HepG2 (cell line): ENCODE measurements around the gene LPIN3. TPM values are rescaled to one million over a fixed set of nuclear protein-coding genes. Genes with fewer than 3 reads are reported as not detected.

Experiments used
- ATAC-seq: fragments of 200-7000 bp; cut with Tn5 transposase; 3 replicates; pipeline ENCODE4 v1.9.1; 2020; ENCODE audit warnings: mild to moderate bottlenecking, moderate library complexity
- BruUV-seq: library from RNA; stranded (reverse); fragments of 400-500 nt; replicated peaks from 2 replicates; lab custom pipeline; 2021; lab: Mats Ljungman, UMichigan
- CTCF ChIA-PET: fragments of 300-600 bp; formaldehyde crosslinking; extraction: SDS; loops from one replicate; lab custom pipeline; 2021; ENCODE audit warnings: low total read pairs, inconsistent platforms, low intra/inter-chr PET ratio; lab: Yijun Ruan, JAX
- POLR2A ChIA-PET: fragments of 350-600 bp; sonication (Branson Sonifier 250); formaldehyde crosslinking; loops from one replicate; lab custom pipeline; 2020; ENCODE audit warnings: antibody characterized with exemption, inconsistent platforms; lab: Yijun Ruan, JAX
- DNase-seq: peaks from one replicate; pipeline ENCODE4 v3.0.0-alpha.2; 2015; ENCODE audit warnings: low spot score
- FAIRE-seq: peaks from 3 replicates; lab custom pipeline; 2011; peaks lifted over from hg19 to GRCh38; lab: Jason Lieb, UNC
- H2AFZ ChIP-seq: one replicate; pipeline ENCODE4 v1.6.1; 2011; ENCODE audit warnings: low read length, inconsistent platforms
- H3K27ac ChIP-seq: fragments of 300-600 bp; 3 replicates; pipeline ENCODE4 v1.8.0; 2011; ENCODE audit warnings: mixed run types, mild to moderate bottlenecking, mixed read lengths, low read length, inconsistent platforms; ENCODE audit not compliant: insufficient read depth; ENCODE audit errors: extremely low read length
- H3K27me3 ChIP-seq, 2 experiments: fragments of 200-600 bp in 1 of 2; 2 replicates in 1 of 2; 3 replicates in 1 of 2; pipeline versions ENCODE4 v1.6.0 to v1.8.0; 2011; ENCODE audit warnings: low read length in 2 of 2, mild to moderate bottlenecking in 2 of 2, moderate library complexity in 2 of 2, inconsistent platforms in 1 of 2; ENCODE audit not compliant: insufficient read depth in 2 of 2, control insufficient read depth in 1 of 2
- H3K36me3 ChIP-seq, 2 experiments: fragments of 200-600 bp in 1 of 2; replicated peaks in 1 of 2; 2 replicates in 1 of 2; 3 replicates in 1 of 2; pipeline versions ENCODE4 v1.5.1 to v1.8.0; 2011; ENCODE audit warnings: low read length in 2 of 2, inconsistent platforms in 1 of 2; ENCODE audit not compliant: insufficient read depth in 2 of 2, control insufficient read depth in 1 of 2
- H3K4me1 ChIP-seq: 2 replicates; pipeline ENCODE4 v1.5.1; 2012; ENCODE audit warnings: low read length, inconsistent platforms; ENCODE audit not compliant: insufficient read depth
- H3K4me2 ChIP-seq: 2 replicates; pipeline ENCODE4 v1.6.0; 2011; ENCODE audit warnings: low read depth, low read length, inconsistent platforms
- H3K4me3 ChIP-seq, 3 experiments: fragments of 200-600 bp in 1 of 3; sonication (generic), shearing (Covaris generic) in 1 of 3; replicated peaks in 1 of 3; 2 replicates each; pipeline ENCODE4 v1.5.1; 2011 to 2016; ENCODE audit warnings: low read length in 3 of 3, inconsistent platforms in 2 of 3, low read depth in 2 of 3, mild to moderate bottlenecking in 2 of 3, control low read depth in 1 of 3, mixed read lengths in 1 of 3; ENCODE audit not compliant: insufficient read depth in 1 of 3
- H3K79me2 ChIP-seq: one replicate; pipeline ENCODE4 v1.6.1; 2011; ENCODE audit warnings: low read length, inconsistent platforms; ENCODE audit not compliant: insufficient read depth
- H3K9ac ChIP-seq: 2 replicates; pipeline ENCODE4 v1.6.0; 2011; ENCODE audit warnings: mild to moderate bottlenecking, low read depth, low read length, inconsistent platforms; ENCODE audit not compliant: insufficient read depth
- H3K9me3 ChIP-seq: 2 replicates; pipeline ENCODE4 v1.5.1; 2012; ENCODE audit warnings: mild to moderate bottlenecking, low read length
- H4K20me1 ChIP-seq: 2 replicates; pipeline ENCODE4 v1.6.0; 2011; ENCODE audit warnings: inconsistent platforms, mild to moderate bottlenecking, low read length, moderate library complexity; ENCODE audit not compliant: insufficient read depth
- DNMT1 ChIP-seq: sonication (generic); formaldehyde crosslinking; IDR thresholded peaks from 2 replicates; pipeline ENCODE4 v1.5.1; 2020; ENCODE audit warnings: mild to moderate bottlenecking, missing genetic modification reagents
- IRX3 ChIP-seq: sonication (generic); formaldehyde crosslinking; IDR thresholded peaks from 2 replicates; pipeline ENCODE4 v1.8.1; 2023; ENCODE audit warnings: mild to moderate bottlenecking, low read depth, missing genetic modification reagents, borderline replicate concordance
- JUNB ChIP-seq: sonication (generic); formaldehyde crosslinking; IDR thresholded peaks from 2 replicates; pipeline ENCODE4 v1.8.0; 2022; ENCODE audit warnings: missing genetic modification reagents, mild to moderate bottlenecking, borderline replicate concordance
- MAFF ChIP-seq: IDR thresholded peaks from 2 replicates; pipeline ENCODE4 v1.6.1; 2011; ENCODE audit warnings: low read depth, low read length, improper control_type of control experiment
- SIN3A ChIP-seq: IDR thresholded peaks from 2 replicates; pipeline ENCODE4 v1.6.1; 2011; ENCODE audit warnings: low read depth, mild to moderate bottlenecking, control low read depth, low read length, borderline replicate concordance
- ZBTB20 ChIP-seq: sonication (generic); formaldehyde crosslinking; IDR thresholded peaks from 2 replicates; pipeline ENCODE4 v1.8.1; 2023; ENCODE audit warnings: missing genetic modification reagents, low read depth, mild to moderate bottlenecking, borderline replicate concordance
- ZFAT ChIP-seq: sonication (generic); formaldehyde crosslinking; conservative IDR thresholded peaks from 2 replicates; pipeline ENCODE4 v1.8.1; 2023; ENCODE audit warnings: missing genetic modification reagents, inconsistent platforms
- ZNF343 ChIP-seq: sonication (generic); formaldehyde crosslinking; IDR thresholded peaks from 2 replicates; pipeline ENCODE4 v1.4.0; 2020; ENCODE audit warnings: mild to moderate bottlenecking, missing genetic modification reagents
- ZNF44 ChIP-seq: sonication (generic); formaldehyde crosslinking; IDR thresholded peaks from 2 replicates; pipeline ENCODE4 v1.5.1; 2020; ENCODE audit warnings: mild to moderate bottlenecking, missing genetic modification reagents
- ZNF577 ChIP-seq: sonication (generic); formaldehyde crosslinking; IDR thresholded peaks from 2 replicates; pipeline ENCODE4 v1.4.0; 2020; ENCODE audit warnings: mild to moderate bottlenecking, low read depth, missing genetic modification reagents, borderline replicate concordance
- ZNF709 ChIP-seq: sonication (generic); formaldehyde crosslinking; IDR thresholded peaks from 2 replicates; pipeline ENCODE4 v1.5.0; 2020; ENCODE audit warnings: mild to moderate bottlenecking, missing genetic modification reagents
- WGBS: methylation state at CpG from one replicate; pipeline ENCODE4 v1.1.6; 2017; ENCODE audit warnings: low lambda C conversion rate; 5-methylcytosine and 5-hydroxymethylcytosine counted together
- in situ Hi-C: cut with HindIII; loops from 2 replicates; pipeline ENCODE4 v1.10.0; 2017; ENCODE audit warnings: low pct_unique_long_range_greater_than_20kb; ENCODE audit not compliant: extremely low pct_ligation_motif_present
- intact Hi-C: fragments of 100-400 bp; cut with micrococcal nuclease; formaldehyde crosslinking; loops from one replicate; pipeline ENCODE4 v1.10.0; 2022; ENCODE audit not compliant: unreplicated experiment
- polyA plus RNA-seq, 8 experiments: library from polyadenylated mRNA; depleted of rRNA in 3 of 8; stranded (reverse) in 7 of 8; unstranded in 1 of 8; fragments of >200 nt; fragmentation: Illumina TruSeq in 4 of 8; extraction: Trizol in 4 of 8; gene quantifications; 2 replicates each; pipeline versions ENCODE4 v1.2.1 to v1.2.3, GENCODE V29; 2011 to 2016; ENCODE audit warnings: low read depth in 4 of 8, missing spikeins in 1 of 8, mixed read lengths in 1 of 8; ENCODE audit not compliant: insufficient read depth in 1 of 8
- total RNA-seq, 5 experiments: library from RNA; depleted of rRNA; stranded (reverse); fragments of >200 nt; fragmentation: Illumina TruSeq; extraction: Trizol; gene quantifications; 2 replicates each; pipeline ENCODE4 v1.2.3, GENCODE V29; 2016; ENCODE audit warnings: low read depth in 1 of 5
- TF ChIP-seq, protein P1 (sequence below): sonication (generic); formaldehyde crosslinking; IDR thresholded peaks from 2 replicates; pipeline ENCODE4 v1.8.0; 2022; ENCODE audit warnings: missing genetic modification reagents, low read depth, mild to moderate bottlenecking, borderline replicate concordance
- TF ChIP-seq, protein P2 (sequence below): sonication (generic); formaldehyde crosslinking; IDR thresholded peaks from 2 replicates; pipeline ENCODE4 v1.4.0; 2020; ENCODE audit warnings: missing genetic modification reagents
- TF ChIP-seq, protein P3 (sequence below): sonication (generic); formaldehyde crosslinking; conservative IDR thresholded peaks from 2 replicates; pipeline ENCODE4 v1.4.0; 2020; ENCODE audit warnings: missing genetic modification reagents
- TF ChIP-seq, protein P4 (sequence below): IDR thresholded peaks from 2 replicates; pipeline ENCODE4 v1.6.1; 2018; ENCODE audit warnings: missing genetic modification reagents
- TF ChIP-seq, protein P5 (sequence below): IDR thresholded peaks from 2 replicates; pipeline ENCODE4 v1.6.1; 2016; ENCODE audit warnings: missing compliant biosample characterization, missing genetic modification reagents, borderline replicate concordance

Gene LPIN3
- total and polyA plus RNA-seq, 2 of the 13 experiments (the other 11 are each of a cell fraction or from before 2014, with no cell fraction given) = 14.2 to 28.6 TPM

DNA sequence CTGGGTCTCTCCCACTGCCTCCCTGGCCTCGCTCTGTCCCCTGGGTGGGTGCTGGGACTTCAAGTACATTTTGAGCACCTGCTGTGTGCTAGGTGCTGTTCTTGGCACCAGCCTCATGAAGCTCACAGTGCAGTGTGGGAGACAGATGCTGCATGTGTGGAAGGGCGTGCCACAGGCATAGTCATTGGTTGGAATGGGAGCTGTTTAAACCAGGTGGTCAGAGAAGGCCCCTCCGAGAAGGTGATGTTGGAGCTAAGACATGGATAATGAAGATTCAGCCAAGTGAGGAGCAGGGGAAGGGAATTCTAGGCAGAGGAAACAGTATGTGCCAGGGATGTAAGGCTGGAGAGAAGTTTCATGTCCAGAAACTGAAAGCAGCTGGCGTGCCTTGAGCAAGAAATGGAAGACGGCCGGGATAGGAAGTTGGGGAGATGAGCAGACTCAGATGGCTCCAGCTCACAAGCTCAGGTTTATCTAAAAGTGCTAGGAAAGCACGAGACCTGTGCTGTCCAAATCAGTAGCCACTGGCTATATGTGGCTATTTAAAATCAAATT is 9.9 kb downstream of the LPIN3 start:
- in situ Hi-C loops = no loop called here
- Histone ChIP-seq H3K36me3 (peaks cover 8 to 21% of the 10 kb centered on the region in 2 experiments; a peak in 3 of 5 replicates), H3K4me3 (no peak overlapping the region), H3K4me1 (no peaks in the 10 kb centered on the region), H3K27me3 (no peaks in the 10 kb centered on the region), H3K9ac (no peak overlapping the region), H3K27ac (no peak overlapping the region), H3K79me2 (no peaks in the 10 kb centered on the region), H3K9me3 (no peaks in the 10 kb centered on the region), H2AFZ (no peak overlapping the region), H3K4me2 (no peak overlapping the region)
- no peak for FAIRE-seq
- 98% methylated on average over 7 of the region's 7 CpGs for WGBS
- no TSS peak for BruUV-seq
- TF ChIP-seq, protein P1, sequence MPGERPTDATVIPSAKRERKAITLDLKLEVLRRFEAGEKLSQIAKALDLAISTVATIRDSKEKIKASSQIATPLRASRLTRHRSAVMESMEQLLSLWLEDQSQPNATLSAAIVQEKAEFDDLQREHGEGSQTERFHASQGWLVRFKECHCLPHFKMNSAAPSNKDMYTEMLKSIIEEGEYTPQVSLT = no peak
- TF ChIP-seq IRX3 (CRISPR knock-in tag) = no peak
- TF ChIP-seq ZNF343 = no peak
- TF ChIP-seq, protein P2, sequence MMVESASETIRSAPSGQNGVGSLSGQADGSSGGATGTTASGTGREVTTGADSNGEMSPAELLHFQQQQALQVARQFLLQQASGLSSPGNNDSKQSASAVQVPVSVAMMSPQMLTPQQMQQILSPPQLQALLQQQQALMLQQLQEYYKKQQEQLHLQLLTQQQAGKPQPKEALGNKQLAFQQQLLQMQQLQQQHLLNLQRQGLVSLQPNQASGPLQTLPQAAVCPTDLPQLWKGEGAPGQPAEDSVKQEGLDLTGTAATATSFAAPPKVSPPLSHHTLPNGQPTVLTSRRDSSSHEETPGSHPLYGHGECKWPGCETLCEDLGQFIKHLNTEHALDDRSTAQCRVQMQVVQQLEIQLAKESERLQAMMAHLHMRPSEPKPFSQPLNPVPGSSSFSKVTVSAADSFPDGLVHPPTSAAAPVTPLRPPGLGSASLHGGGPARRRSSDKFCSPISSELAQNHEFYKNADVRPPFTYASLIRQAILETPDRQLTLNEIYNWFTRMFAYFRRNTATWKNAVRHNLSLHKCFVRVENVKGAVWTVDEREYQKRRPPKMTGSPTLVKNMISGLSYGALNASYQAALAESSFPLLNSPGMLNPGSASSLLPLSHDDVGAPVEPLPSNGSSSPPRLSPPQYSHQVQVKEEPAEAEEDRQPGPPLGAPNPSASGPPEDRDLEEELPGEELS (CRISPR knock-in tag) = no peak
- no peak for TF ChIP-seq DNMT1 (CRISPR knock-in tag)
- TF ChIP-seq, protein P3, sequence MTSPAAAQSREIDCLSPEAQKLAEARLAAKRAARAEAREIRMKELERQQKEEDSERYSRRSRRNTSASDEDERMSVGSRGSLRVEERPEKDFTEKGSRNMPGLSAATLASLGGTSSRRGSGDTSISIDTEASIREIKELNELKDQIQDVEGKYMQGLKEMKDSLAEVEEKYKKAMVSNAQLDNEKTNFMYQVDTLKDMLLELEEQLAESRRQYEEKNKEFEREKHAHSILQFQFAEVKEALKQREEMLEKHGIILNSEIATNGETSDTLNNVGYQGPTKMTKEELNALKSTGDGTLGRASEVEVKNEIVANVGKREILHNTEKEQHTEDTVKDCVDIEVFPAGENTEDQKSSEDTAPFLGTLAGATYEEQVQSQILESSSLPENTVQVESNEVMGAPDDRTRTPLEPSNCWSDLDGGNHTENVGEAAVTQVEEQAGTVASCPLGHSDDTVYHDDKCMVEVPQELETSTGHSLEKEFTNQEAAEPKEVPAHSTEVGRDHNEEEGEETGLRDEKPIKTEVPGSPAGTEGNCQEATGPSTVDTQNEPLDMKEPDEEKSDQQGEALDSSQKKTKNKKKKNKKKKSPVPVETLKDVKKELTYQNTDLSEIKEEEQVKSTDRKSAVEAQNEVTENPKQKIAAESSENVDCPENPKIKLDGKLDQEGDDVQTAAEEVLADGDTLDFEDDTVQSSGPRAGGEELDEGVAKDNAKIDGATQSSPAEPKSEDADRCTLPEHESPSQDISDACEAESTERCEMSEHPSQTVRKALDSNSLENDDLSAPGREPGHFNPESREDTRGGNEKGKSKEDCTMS (CRISPR knock-in tag) = no peak
- no peak for TF ChIP-seq ZFAT (CRISPR knock-in tag)
- TF ChIP-seq ZBTB20 = no peak
- no peak for TF ChIP-seq SIN3A
- TF ChIP-seq JUNB (CRISPR knock-in tag) = no peak
- TF ChIP-seq, protein P4, sequence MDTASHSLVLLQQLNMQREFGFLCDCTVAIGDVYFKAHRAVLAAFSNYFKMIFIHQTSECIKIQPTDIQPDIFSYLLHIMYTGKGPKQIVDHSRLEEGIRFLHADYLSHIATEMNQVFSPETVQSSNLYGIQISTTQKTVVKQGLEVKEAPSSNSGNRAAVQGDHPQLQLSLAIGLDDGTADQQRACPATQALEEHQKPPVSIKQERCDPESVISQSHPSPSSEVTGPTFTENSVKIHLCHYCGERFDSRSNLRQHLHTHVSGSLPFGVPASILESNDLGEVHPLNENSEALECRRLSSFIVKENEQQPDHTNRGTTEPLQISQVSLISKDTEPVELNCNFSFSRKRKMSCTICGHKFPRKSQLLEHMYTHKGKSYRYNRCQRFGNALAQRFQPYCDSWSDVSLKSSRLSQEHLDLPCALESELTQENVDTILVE (CRISPR knock-in tag) = no peak
- TF ChIP-seq, protein P5, sequence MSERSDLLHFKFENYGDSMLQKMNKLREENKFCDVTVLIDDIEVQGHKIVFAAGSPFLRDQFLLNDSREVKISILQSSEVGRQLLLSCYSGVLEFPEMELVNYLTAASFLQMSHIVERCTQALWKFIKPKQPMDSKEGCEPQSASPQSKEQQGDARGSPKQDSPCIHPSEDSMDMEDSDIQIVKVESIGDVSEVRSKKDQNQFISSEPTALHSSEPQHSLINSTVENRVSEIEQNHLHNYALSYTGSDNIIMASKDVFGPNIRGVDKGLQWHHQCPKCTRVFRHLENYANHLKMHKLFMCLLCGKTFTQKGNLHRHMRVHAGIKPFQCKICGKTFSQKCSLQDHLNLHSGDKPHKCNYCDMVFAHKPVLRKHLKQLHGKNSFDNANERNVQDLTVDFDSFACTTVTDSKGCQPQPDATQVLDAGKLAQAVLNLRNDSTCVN (CRISPR knock-in tag) = no peak
- no peak for TF ChIP-seq MAFF
- no peak for TF ChIP-seq ZNF709 (CRISPR knock-in tag)
- no peak for TF ChIP-seq ZNF44
- no peak for TF ChIP-seq ZNF577
- TF ChIP-seq, all 625 proteins: peak for 0
- POLR2A ChIA-PET = interaction anchor here (1.8 kb wide), 1 partner anchor 10 kb away, joined by 6 read pairs; no protein-coding TSS in a partner anchor
- intact Hi-C loops = no loop called here
- CTCF ChIA-PET = no interaction called here
- no peaks in the 10 kb centered on the region for H4K20me1 ChIP-seq
- no peak for ATAC-seq
- DNase-seq = no peak
